GM18861 (cell line): ENCODE measurements around the gene ARHGEF38.
A peak's percentile ranks its signal among the peaks of the same experiment; 100 is the strongest.
"Not testable (repeated sequence)": the region's sequence is repeated elsewhere in the genome, so short reads cannot be mapped to it uniquely, and the experiment has no call there.

Source experiments
- ATAC-seq: cut with Tn5 transposase; IDR thresholded peaks from one replicate; pipeline ENCODE4 v1.9.1; 2021; ENCODE audit not compliant: unreplicated experiment

The ARHGEF38 gene

GRCh38 chr4:105607876-105608275 lies 55.5 kb downstream of the ARHGEF38 start:
- ATAC-seq: no peak

- not testable (repeated sequence) for ATAC-seq
These were observed 57.4 kb downstream of the ARHGEF38 start for GRCh38 chr4:105609819-105610218.

GRCh38 chr4:105613306-105613705 lies 60.9 kb downstream of the ARHGEF38 start:
- no peak for ATAC-seq

- no peak for ATAC-seq
These were observed 66.9 kb downstream of the ARHGEF38 start for GRCh38 chr4:105619188-105619931.

GRCh38 chr4:105620640-105621323 lies 68.4 kb downstream of the ARHGEF38 start:
- ATAC-seq: no peak

- no peak for ATAC-seq
These were observed 69.8 kb downstream of the ARHGEF38 start for GRCh38 chr4:105622269-105622668.

GRCh38 chr4:105623099-105623498 lies 70.7 kb downstream of the ARHGEF38 start:
- ATAC-seq: no peak

GRCh38 chr4:105624530-105624929 lies 72.1 kb downstream of the ARHGEF38 start:
- ATAC-seq: peak; percentile 60

GRCh38 chr4:105625214-105625613 lies 72.8 kb downstream of the ARHGEF38 start:
- ATAC-seq: no peak

GRCh38 chr4:105626846-105627245 lies 74.4 kb downstream of the ARHGEF38 start:
- ATAC-seq: no peak

- no peak for ATAC-seq
These were observed 75.2 kb downstream of the ARHGEF38 start for GRCh38 chr4:105627620-105628019.

- no peak for ATAC-seq
These were observed 78.5 kb downstream of the ARHGEF38 start for GRCh38 chr4:105630670-105631655.

- ATAC-seq: no peak
These were observed 79.5 kb downstream of the ARHGEF38 start for GRCh38 chr4:105631818-105632400.

GRCh38 chr4:105632599-105632998 lies 80.2 kb downstream of the ARHGEF38 start:
- no peak for ATAC-seq

- no peak for ATAC-seq
These were observed 80.8 kb downstream of the ARHGEF38 start for GRCh38 chr4:105633241-105633640.

GRCh38 chr4:105634402-105635080 lies 82.1 kb downstream of the ARHGEF38 start:
- ATAC-seq: no peak

- ATAC-seq: peak; percentile 86
These were observed 85.2 kb downstream of the ARHGEF38 start for GRCh38 chr4:105637408-105638176.

- no peak for ATAC-seq
These were observed 89.4 kb downstream of the ARHGEF38 start for GRCh38 chr4:105641845-105642244.

GRCh38 chr4:105644257-105644656 lies 91.8 kb downstream of the ARHGEF38 start:
- no peak for ATAC-seq

- no peak for ATAC-seq
These were observed 93.0 kb downstream of the ARHGEF38 start for GRCh38 chr4:105645440-105645839.
